ENCODE results near the gene ADAMTS17. TPM values are rescaled to one million over a fixed set of nuclear protein-coding genes. Genes with fewer than 3 reads are reported as not detected.

The ADAMTS17 gene
- total RNA-seq, 1 donor from 2014 or later = 3.4 TPM

GRCh38 chr15:100252359-100252758 is 89.4 kb downstream of the ADAMTS17 start:
- H3K27ac Mint-ChIP-seq (ENCODE audit: unreplicated experiment) = no peak overlapping the region
- DNase-seq (ENCODE audit: low spot score) = no peak

GRCh38 chr15:100250176-100250800 is 91.5 kb downstream of the ADAMTS17 start:
- H3K4me3 Mint-ChIP-seq (ENCODE audit: unreplicated experiment) = no peak overlapping the region
- DNase-seq (ENCODE audit: low spot score) = no peak
- H3K4me1 Mint-ChIP-seq (ENCODE audit: low read depth) = peaks cover 9% of the 10 kb centered on the region
- no peak overlapping the region for H3K27ac Mint-ChIP-seq (ENCODE audit: unreplicated experiment)
- TF ChIP-seq CTCF (IDR thresholded peaks at IDR 0.05) = no peak
- no peaks in the 10 kb centered on the region for H3K36me3 Mint-ChIP-seq (ENCODE audit: low read depth)
- no peaks in the 10 kb centered on the region for H3K27me3 Mint-ChIP-seq (ENCODE audit: low read depth)
- H3K9me3 Mint-ChIP-seq (ENCODE audit: low read depth) = no peaks in the 10 kb centered on the region

More at GRCh38 chr15:100252359-100252758, 89.4 kb downstream of the ADAMTS17 start:
- TF ChIP-seq CTCF (IDR thresholded peaks at IDR 0.05) = no peak
- Mint-ChIP-seq H3K9me3 (ENCODE audit: low read depth) (no peaks in the 10 kb centered on the region), H3K4me3 (ENCODE audit: unreplicated experiment) (no peak overlapping the region), H3K27me3 (ENCODE audit: low read depth) (no peaks in the 10 kb centered on the region), H3K36me3 (ENCODE audit: low read depth) (no peaks in the 10 kb centered on the region), H3K4me1 (ENCODE audit: low read depth) (no peaks in the 10 kb centered on the region)

GRCh38 chr15:100249096-100249815 is 92.5 kb downstream of the ADAMTS17 start:
- no peaks in the 10 kb centered on the region for H3K36me3 Mint-ChIP-seq (ENCODE audit: low read depth)
- no peak overlapping the region for H3K4me3 Mint-ChIP-seq (ENCODE audit: unreplicated experiment)
- no peaks in the 10 kb centered on the region for H3K9me3 Mint-ChIP-seq (ENCODE audit: low read depth)
- TF ChIP-seq CTCF (IDR thresholded peaks at IDR 0.05) = no peak
- no peak overlapping the region for H3K27ac Mint-ChIP-seq (ENCODE audit: unreplicated experiment)
- DNase-seq (ENCODE audit: low spot score) = no peak
- H3K27me3 Mint-ChIP-seq (ENCODE audit: low read depth) = no peaks in the 10 kb centered on the region
- peaks cover 17% of the 10 kb centered on the region for H3K4me1 Mint-ChIP-seq (ENCODE audit: low read depth)

- Mint-ChIP-seq H3K27ac (ENCODE audit: unreplicated experiment) (no peak overlapping the region), H3K9me3 (ENCODE audit: low read depth) (no peaks in the 10 kb centered on the region), H3K27me3 (ENCODE audit: low read depth) (no peaks in the 10 kb centered on the region), H3K36me3 (ENCODE audit: low read depth) (no peaks in the 10 kb centered on the region), H3K4me1 (ENCODE audit: low read depth) (peaks cover 17% of the 10 kb centered on the region), H3K4me3 (ENCODE audit: unreplicated experiment) (no peak overlapping the region)
- no peak for TF ChIP-seq CTCF (IDR thresholded peaks at IDR 0.05)
- DNase-seq (ENCODE audit: low spot score) = no peak
Observed at GRCh38 chr15:100248236-100248635, 93.5 kb downstream of the ADAMTS17 start.

GRCh38 chr15:100247228-100248225 is 94.2 kb downstream of the ADAMTS17 start:
- H3K27ac Mint-ChIP-seq (ENCODE audit: unreplicated experiment) = no peak overlapping the region
- H3K9me3 Mint-ChIP-seq (ENCODE audit: low read depth) = no peaks in the 10 kb centered on the region
- TF ChIP-seq CTCF (IDR thresholded peaks at IDR 0.05) = no peak
- no peak overlapping the region for H3K4me3 Mint-ChIP-seq (ENCODE audit: unreplicated experiment)
- DNase-seq (ENCODE audit: low spot score) = no peak
- H3K36me3 Mint-ChIP-seq (ENCODE audit: low read depth) = no peaks in the 10 kb centered on the region
- H3K4me1 Mint-ChIP-seq (ENCODE audit: low read depth) = peaks cover 18% of the 10 kb centered on the region
- H3K27me3 Mint-ChIP-seq (ENCODE audit: low read depth) = no peaks in the 10 kb centered on the region
